CD14-positive monocyte (primary cell): Measurements from ENCODE around the gene WWOX. TPM values are rescaled to one million over a fixed set of nuclear protein-coding genes. Genes with fewer than 3 reads are reported as not detected.
"Not testable (repeated sequence)": the region's sequence is repeated elsewhere in the genome, so short reads cannot be mapped to it uniquely, and the experiment has no call there.

Experiments
- DNase-seq, 3 donors: peaks; one replicate each; pipeline ENCODE4 v3.0.0-alpha.2; 2011 to 2022
- H2AFZ ChIP-seq: 2 replicates; pipeline ENCODE4 v1.6.0; 2012; ENCODE audit warnings: mild to moderate bottlenecking, low read depth, low read length, inconsistent platforms; ENCODE audit not compliant: insufficient read depth, poor library complexity, severe bottlenecking
- H3K27ac ChIP-seq, 2 donors: 1 replicate in 1 of 2; 2 replicates in 1 of 2; pipeline ENCODE4 v1.5.1; 2012 to 2013; ENCODE audit warnings: low read length in 2 of 2, control low read depth in 1 of 2, inconsistent platforms in 1 of 2, low read depth in 1 of 2, mild to moderate bottlenecking in 1 of 2
- H3K27me3 ChIP-seq, 2 donors: one replicate each; pipeline versions ENCODE4 v1.6.0 to v1.6.1; 2011 to 2013; ENCODE audit warnings: low read length in 2 of 2; ENCODE audit not compliant: control insufficient read depth in 2 of 2, insufficient read depth in 2 of 2
- H3K36me3 ChIP-seq, 2 donors: replicated peaks in 1 of 2; 1 replicate in 1 of 2; 2 replicates in 1 of 2; pipeline versions ENCODE4 v1.5.1 to v1.6.1; 2012 to 2013; ENCODE audit warnings: low read length in 2 of 2, control low read depth in 1 of 2, inconsistent platforms in 1 of 2, mild to moderate bottlenecking in 1 of 2; ENCODE audit not compliant: insufficient read depth in 2 of 2, control insufficient read depth in 1 of 2
- H3K4me1 ChIP-seq, 2 donors: 1 replicate in 1 of 2; 2 replicates in 1 of 2; pipeline versions ENCODE4 v1.5.1 to v1.6.1; 2012 to 2013; ENCODE audit warnings: low read length in 2 of 2, control low read depth in 1 of 2, inconsistent platforms in 1 of 2, mild to moderate bottlenecking in 1 of 2, moderate library complexity in 1 of 2; ENCODE audit not compliant: insufficient read depth in 2 of 2, control insufficient read depth in 1 of 2
- H3K4me2 ChIP-seq: replicated peaks from 2 replicates; pipeline ENCODE3; 2012; ENCODE audit warnings: low read length, moderate library complexity, mild to moderate bottlenecking; ENCODE audit not compliant: poor library complexity, severe bottlenecking; ENCODE audit errors: extremely low read depth
- H3K4me3 ChIP-seq, 3 experiments: fragments of 200-600 bp in 1 of 3; sonication (generic) in 1 of 3; replicated peaks in 1 of 3; 1 replicate in 2 of 3; 2 replicates in 1 of 3; pipeline ENCODE4 v1.5.1; 2011 to 2013; ENCODE audit warnings: low read length in 3 of 3, mild to moderate bottlenecking in 3 of 3, control low read depth in 2 of 3, low read depth in 2 of 3, inconsistent platforms in 1 of 3, moderate library complexity in 1 of 3
- H3K79me2 ChIP-seq: 2 replicates; pipeline ENCODE4 v1.6.0; 2012; ENCODE audit warnings: mild to moderate bottlenecking, control low read depth, inconsistent platforms, low read length, moderate library complexity; ENCODE audit not compliant: insufficient read depth
- H3K9ac ChIP-seq: 2 replicates; pipeline ENCODE4 v1.6.0; 2017; ENCODE audit warnings: low read length, mild to moderate bottlenecking; ENCODE audit not compliant: insufficient read depth, poor library complexity, severe bottlenecking
- H3K9me3 ChIP-seq, 2 donors: replicated peaks in 1 of 2; 1 replicate in 1 of 2; 2 replicates in 1 of 2; pipeline versions ENCODE4 v1.5.1 to v1.6.1; 2012 to 2013; ENCODE audit warnings: low read length in 2 of 2, control low read depth in 1 of 2; ENCODE audit not compliant: control insufficient read depth in 1 of 2, insufficient read depth in 1 of 2
- H4K20me1 ChIP-seq: 2 replicates; pipeline ENCODE4 v1.6.0; 2012; ENCODE audit warnings: mild to moderate bottlenecking, low read length, control low read depth, moderate library complexity; ENCODE audit not compliant: insufficient read depth
- H3K27ac Mint-ChIP-seq, 7 donors: one replicate each; pipeline ENCODE4 v1.8.0; 2020; ENCODE audit warnings: mild to moderate bottlenecking in 7 of 7, mixed read lengths in 7 of 7, moderate library complexity in 6 of 7, inconsistent platforms in 2 of 7
- H3K27me3 Mint-ChIP-seq, 3 donors: one replicate each; pipeline ENCODE4 v1.8.0; 2021 to 2022; ENCODE audit warnings: low read depth in 3 of 3, mild to moderate bottlenecking in 3 of 3, mixed read lengths in 3 of 3, moderate library complexity in 3 of 3, inconsistent platforms in 1 of 3
- H3K36me3 Mint-ChIP-seq, 2 donors: one replicate each; pipeline ENCODE4 v1.8.0; 2020; ENCODE audit warnings: mixed read lengths in 2 of 2, inconsistent platforms in 1 of 2, mild to moderate bottlenecking in 1 of 2
- H3K4me1 Mint-ChIP-seq: one replicate; pipeline ENCODE4 v1.8.0; 2020; ENCODE audit warnings: mild to moderate bottlenecking, mixed read lengths
- H3K4me3 Mint-ChIP-seq, 2 donors: one replicate each; pipeline ENCODE4 v1.8.0; 2020; ENCODE audit warnings: mild to moderate bottlenecking in 2 of 2, mixed read lengths in 2 of 2, moderate library complexity in 1 of 2
- H3K9me3 Mint-ChIP-seq, 7 donors: one replicate each; pipeline ENCODE4 v1.8.0; 2020 to 2022; ENCODE audit warnings: mixed read lengths in 7 of 7, mild to moderate bottlenecking in 6 of 7, moderate library complexity in 6 of 7, inconsistent platforms in 2 of 7
- WGBS: methylation state at CpG from one replicate; pipeline ENCODE4 v1.1.5; 2013; ENCODE audit warnings: missing lambda C conversion rate; ENCODE audit not compliant: insufficient coverage; 5-methylcytosine and 5-hydroxymethylcytosine counted together
- intact Hi-C, 2 donors: fragments of 100-400 bp; cut with micrococcal nuclease; formaldehyde crosslinking; loops; one replicate each; pipeline versions ENCODE4 v1.15.0 to v1.15.1; 2023
- polyA plus RNA-seq, 3 donors: library from polyadenylated mRNA; depleted of rRNA in 1 of 3; unstranded in 2 of 3; stranded (reverse) in 1 of 3; fragments of 300-500 nt in 2 of 3; fragments of >200 nt in 1 of 3; fragmentation: Illumina TruSeq in 2 of 3; gene quantifications; 1 replicate in 2 of 3; 2 replicates in 1 of 3; pipeline ENCODE4 v1.2.3, GENCODE V29; 2012 to 2021
- TF ChIP-seq, protein P1 (sequence below): fragments of 200-600 bp; IDR thresholded peaks from one replicate; pipeline ENCODE4 v1.8.0; 2022; ENCODE audit warnings: antibody characterized with exemption, mild to moderate bottlenecking

The WWOX gene
- polyA plus RNA-seq, 3 donors, result 4.0 to 7.0 (median 6.3) TPM

DNA sequence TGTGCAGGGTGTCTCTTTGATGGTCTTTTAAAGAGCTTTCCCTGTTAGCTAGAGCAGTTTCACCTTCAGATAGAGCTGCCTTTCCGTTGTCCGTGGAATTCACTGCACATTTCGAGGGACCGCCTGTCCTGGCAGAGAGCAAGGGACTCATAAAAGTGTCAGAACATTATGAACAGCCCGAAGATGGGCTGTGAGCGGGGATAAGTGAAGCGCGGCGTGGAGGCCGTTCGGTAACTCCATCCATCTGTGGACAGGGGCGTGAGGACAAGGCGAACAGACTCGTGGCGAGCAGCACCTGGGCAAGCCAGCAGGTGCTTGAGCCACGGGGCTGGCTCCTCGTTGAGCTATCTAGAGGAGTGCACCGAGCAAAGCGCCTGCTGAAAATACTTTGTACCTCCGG, 1129.9 kb downstream of the WWOX start:
- H2AFZ ChIP-seq, result no peak overlapping the region
- no peaks in the 10 kb centered on the region for H3K9me3 ChIP-seq
- H3K27ac Mint-ChIP-seq, result no peak overlapping the region
- no peak overlapping the region for H3K9ac ChIP-seq
- no peak overlapping the region for H3K4me3 ChIP-seq
- no peaks in the 10 kb centered on the region for H3K79me2 ChIP-seq
- no peaks in the 10 kb centered on the region for H3K4me1 Mint-ChIP-seq
- DNase-seq, result no peak
- 96% methylated on average over 18 of the region's 20 CpGs for WGBS
- no peaks in the 10 kb centered on the region for H3K4me1 ChIP-seq
- no peaks in the 10 kb centered on the region for H3K36me3 Mint-ChIP-seq
- H3K9me3 Mint-ChIP-seq, result peaks cover 0 to 9% (median 2%) of the 10 kb centered on the region in 7 donors
- no peaks in the 10 kb centered on the region for H4K20me1 ChIP-seq
- no peak overlapping the region for H3K4me2 ChIP-seq
- H3K27me3 Mint-ChIP-seq, result peaks cover 0 to 1% (median 1%) of the 10 kb centered on the region in 3 donors
- H3K36me3 ChIP-seq, result no peaks in the 10 kb centered on the region
- intact Hi-C loops, result no loop called here
- no peaks in the 10 kb centered on the region for H3K27me3 ChIP-seq
- TF ChIP-seq, protein P1, sequence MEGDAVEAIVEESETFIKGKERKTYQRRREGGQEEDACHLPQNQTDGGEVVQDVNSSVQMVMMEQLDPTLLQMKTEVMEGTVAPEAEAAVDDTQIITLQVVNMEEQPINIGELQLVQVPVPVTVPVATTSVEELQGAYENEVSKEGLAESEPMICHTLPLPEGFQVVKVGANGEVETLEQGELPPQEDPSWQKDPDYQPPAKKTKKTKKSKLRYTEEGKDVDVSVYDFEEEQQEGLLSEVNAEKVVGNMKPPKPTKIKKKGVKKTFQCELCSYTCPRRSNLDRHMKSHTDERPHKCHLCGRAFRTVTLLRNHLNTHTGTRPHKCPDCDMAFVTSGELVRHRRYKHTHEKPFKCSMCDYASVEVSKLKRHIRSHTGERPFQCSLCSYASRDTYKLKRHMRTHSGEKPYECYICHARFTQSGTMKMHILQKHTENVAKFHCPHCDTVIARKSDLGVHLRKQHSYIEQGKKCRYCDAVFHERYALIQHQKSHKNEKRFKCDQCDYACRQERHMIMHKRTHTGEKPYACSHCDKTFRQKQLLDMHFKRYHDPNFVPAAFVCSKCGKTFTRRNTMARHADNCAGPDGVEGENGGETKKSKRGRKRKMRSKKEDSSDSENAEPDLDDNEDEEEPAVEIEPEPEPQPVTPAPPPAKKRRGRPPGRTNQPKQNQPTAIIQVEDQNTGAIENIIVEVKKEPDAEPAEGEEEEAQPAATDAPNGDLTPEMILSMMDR, result no peak
- H3K4me3 Mint-ChIP-seq, result no peak overlapping the region
- H3K27ac ChIP-seq, result no peak overlapping the region

- H3K27ac ChIP-seq, H3K27me3 Mint-ChIP-seq, DNase-seq, H3K4me1 ChIP-seq, H3K9ac ChIP-seq, intact Hi-C loops, H3K27ac Mint-ChIP-seq, H3K4me3 ChIP-seq, H2AFZ ChIP-seq, H3K36me3 ChIP-seq, H3K4me1 Mint-ChIP-seq, H3K4me3 Mint-ChIP-seq, H3K79me2 ChIP-seq, H3K27me3 ChIP-seq, H3K36me3 Mint-ChIP-seq, H3K9me3 ChIP-seq, H3K4me2 ChIP-seq, H4K20me1 ChIP-seq: not testable (repeated sequence)
- peaks cover 2 to 16% (median 8%) of the 10 kb centered on the region in 7 donors for H3K9me3 Mint-ChIP-seq
- no CpG with 5 or more reads among the region's 2 CpGs for WGBS
Observed at GRCh38 chr16:79245700-79246099, 1146.2 kb downstream of the WWOX start.
